HG02610 (cell line): ENCODE data around the gene TUBG2.
A peak's percentile ranks its signal among the peaks of the same experiment; 100 is the strongest.

Source experiments
- ATAC-seq: cut with Tn5 transposase; IDR thresholded peaks from one replicate; pipeline ENCODE4 v1.9.1; 2021; ENCODE audit warnings: mild to moderate bottlenecking, moderate library complexity; ENCODE audit not compliant: unreplicated experiment

Gene TUBG2

DNA sequence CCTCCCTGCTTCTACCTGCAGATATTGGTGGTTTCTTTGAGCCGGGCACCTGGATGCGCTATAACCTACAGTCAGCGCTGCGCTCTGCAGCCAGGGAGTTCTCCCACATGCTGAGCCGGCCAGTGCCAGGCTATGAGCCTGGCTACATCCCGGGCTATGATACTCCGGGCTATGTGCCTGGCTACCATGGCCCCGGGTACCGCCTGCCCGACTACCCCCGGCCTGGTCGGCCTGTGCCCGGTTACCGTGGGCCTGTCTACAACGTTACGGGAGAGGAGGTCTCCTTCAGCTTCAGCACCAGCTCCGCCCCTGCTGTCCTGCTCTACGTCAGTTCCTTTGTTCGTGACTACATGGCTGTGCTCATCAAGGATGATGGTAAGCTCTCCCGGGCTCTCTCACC is 36.4 kb downstream of the TUBG2 start:
- ATAC-seq = no peak

DNA sequence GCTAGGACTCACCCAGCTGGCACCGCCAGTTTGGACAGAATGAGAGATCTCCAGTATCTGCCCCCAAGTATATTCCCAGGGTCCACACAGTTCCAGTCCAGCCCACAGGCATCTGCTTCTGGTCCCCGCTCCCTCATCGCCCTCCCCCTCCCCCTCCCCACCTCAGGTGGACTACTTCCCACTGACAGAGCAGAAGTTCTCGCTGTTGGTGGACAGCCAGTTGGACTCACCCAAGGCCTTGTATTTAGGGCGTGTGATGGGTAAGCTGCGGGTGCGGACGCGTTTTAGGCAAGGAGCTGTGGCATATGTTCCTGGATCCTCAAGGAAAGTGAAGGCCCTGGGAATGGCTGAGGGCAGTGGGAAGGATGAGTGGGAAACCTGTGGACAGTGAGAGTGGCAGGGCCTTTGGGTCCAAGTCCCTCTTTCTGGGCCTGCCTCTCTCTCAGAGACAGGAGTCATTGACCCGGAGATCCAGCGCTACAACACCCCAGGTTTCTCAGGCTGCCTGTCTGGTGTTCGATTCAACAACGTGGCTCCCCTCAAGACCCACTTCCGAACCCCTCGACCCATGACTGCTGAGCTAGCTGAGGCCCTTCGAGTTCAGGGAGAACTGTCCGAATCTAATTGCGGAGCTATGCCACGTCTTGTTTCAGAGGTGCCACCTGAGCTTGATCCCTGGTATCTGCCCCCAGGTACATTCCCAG is 38.2 kb downstream of the TUBG2 start:
- no peak for ATAC-seq

DNA sequence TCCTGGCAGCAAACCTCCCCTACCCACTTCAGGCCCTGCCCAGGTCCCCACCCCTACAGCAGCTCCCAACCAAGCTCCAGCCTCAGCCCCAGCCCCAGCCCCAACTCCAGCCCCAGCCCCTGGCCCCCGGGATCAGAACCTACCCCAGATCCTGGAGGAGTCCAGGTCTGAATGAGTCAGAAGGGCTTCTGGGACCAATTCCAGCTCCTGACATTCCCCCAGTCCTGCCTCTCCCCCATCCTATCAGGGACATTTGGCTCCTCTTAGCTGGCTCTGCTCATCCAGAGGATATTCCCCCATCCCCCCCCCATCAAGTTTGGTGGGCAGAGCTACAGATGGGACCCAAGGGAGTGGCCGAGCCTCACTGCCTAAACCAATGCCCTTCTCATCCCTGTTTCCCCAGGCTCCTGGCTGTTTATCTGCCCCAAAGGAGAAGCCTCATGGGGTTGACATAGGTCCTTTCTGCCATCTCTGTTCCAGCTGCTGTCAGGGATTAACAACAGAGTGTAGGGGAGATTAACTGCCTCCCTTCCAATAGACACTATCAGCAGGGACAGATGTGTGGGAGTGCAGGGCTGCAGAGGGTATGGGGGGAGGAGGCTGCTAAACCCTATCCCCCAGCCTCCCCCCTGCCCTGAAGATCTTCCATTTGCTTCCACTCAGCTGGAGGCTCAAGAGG is 39.8 kb downstream of the TUBG2 start:
- ATAC-seq = no peak

DNA sequence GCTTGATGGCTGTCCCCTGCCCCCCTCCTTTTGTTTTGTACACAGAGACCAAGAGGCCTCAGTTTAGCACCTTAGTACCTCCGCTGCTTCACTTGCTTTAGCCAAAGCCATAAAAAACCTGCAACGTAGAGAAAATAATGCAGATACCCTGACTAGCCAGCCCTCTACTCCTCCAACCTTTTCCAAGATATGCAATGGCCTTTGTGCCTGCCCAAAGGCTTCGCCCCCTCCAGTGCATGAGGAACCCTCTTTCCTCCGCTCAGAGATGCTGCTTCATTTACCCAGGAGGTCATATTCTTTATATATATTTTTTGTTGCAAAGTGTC is 40.3 kb downstream of the TUBG2 start:
- no peak for ATAC-seq

DNA sequence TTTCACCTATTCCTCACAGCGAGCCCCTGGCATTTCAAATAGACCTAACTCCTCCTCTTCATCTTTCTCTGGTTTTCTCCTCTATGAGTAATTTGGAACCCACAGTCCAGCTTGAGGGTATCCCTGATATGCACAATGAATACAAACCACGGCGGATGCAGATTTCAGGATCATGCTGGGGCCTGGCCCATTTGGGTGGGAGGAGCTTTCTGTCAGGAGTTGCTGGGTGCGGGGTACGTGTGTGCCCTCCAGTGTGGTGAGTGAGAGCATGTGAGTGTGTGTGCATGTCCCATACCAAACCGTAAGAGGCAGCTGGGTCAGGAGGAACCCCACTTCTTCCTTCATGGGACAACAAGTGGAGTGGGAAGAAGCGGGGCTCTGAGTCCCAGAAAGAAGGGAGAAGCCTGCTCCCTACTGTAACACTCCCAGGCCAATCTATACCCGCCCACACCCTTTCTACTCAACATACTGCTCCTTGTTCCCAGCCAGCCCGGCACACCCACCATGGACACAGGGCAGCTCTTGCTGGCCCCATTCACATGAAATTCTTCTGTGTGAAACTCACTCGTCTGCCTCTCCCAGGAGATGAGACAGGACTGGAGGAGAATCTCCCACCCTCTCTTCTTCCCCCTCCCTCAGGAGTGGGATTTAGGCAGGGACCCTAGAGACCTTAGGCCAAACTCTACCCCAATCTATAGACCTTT is 41.7 kb downstream of the TUBG2 start:
- no peak for ATAC-seq

DNA sequence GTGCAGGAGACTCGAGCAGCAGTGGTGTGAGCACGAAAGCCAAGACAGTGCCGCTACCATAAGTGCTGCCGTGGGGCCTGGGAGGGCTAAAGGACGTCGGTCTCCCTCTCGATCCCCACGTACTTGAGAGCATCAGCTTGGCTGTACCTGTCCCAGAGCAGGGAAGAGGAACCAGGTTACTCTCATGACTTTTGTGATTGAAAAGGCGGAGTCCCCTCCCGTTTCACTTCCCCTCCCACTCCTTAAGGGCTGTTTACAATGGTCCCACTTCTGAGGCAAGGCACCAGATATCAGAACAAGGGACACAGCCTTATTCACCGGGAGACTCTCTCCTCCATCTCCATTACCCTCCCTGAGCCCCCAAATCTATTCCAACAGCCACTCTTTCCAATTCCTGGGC is 43.4 kb downstream of the TUBG2 start:
- no peak for ATAC-seq

DNA sequence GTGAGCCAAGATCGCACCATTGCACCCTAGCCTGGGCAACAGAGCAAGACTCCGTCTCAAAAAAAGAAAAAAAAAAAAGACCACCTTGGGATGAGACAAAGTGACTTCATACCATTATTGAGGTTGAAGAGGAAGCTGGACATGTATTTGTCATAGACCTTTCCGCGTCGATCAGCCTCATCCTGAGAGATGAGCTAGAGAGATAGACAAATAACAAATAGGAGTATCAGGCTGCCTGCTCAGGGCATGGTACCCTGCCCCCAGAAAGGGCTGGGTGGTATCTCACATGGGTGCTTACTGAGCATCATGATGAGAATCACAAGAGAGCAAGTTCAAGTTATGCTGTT is 45.4 kb downstream of the TUBG2 start:
- ATAC-seq = peak; percentile 23

DNA sequence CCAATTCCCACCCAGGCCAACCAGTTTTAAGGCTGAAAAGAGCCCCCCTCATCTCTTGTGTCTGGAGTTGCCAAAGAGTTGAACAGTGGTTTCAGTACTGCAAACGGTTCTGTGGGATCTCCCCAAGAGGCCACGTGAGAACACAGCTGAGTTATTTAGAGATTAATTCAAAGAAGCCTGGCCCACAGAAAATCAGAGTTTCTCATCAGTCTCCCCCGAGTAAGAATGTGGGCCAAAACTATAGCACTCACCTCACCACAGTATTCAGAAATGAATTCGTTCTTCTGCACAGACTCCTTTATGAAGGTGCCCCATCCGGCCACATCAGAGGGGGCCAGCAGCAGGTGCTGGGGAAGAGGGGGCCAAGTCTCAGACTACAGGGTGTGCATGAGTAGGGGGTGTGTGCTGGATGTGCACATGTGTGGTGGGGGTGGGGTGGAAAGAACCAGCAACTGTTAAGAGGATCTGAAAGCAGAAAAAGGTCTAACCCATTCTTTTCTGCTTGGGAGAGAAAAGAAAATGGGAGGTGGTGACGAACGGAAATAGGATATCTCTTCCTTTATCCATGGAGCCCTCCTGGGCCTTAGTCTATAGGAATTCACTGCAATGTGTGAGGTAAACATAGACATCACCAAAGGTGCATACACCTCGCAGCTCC is 45.9 kb downstream of the TUBG2 start:
- peak; percentile 90 for ATAC-seq

DNA sequence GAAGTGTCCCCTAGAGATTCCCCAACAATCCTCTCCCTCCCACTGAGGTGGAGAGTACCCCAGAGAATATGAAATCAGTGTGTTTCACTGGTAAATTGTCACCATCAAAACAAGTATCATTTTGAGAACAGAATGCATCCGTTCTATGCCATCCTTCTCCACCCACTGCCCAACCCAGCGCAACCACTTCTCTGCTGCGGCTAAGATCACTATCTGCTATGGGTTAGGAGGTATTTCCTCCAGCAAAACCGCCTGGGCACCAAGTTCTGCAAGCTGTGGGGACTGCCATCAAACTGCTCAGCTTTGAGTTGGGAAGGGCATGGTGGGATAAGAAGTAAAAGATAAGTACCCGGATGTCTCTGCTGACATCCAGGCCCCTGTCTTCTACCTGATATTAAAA is 47.6 kb downstream of the TUBG2 start:
- ATAC-seq = no peak

DNA sequence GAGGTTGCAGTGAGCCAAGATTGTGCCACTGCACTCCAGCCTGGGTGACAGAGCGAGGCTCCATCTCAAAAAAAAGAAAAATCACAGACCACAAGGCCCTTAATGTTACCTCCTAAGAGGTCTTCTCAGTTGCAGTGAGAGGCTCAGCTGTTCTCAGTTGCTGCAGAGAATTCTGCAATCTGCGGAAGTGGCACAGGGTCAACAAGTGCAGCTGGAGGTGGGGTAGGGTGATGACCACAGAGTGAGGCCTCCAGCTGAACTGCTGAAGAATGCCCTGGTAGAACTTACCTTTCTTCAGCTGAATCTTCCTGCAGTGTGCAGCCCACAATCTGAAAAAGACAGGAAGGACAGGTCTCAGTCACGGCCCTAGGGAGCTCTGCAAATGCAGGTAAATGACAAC is 49.5 kb downstream of the TUBG2 start:
- ATAC-seq = no peak

DNA sequence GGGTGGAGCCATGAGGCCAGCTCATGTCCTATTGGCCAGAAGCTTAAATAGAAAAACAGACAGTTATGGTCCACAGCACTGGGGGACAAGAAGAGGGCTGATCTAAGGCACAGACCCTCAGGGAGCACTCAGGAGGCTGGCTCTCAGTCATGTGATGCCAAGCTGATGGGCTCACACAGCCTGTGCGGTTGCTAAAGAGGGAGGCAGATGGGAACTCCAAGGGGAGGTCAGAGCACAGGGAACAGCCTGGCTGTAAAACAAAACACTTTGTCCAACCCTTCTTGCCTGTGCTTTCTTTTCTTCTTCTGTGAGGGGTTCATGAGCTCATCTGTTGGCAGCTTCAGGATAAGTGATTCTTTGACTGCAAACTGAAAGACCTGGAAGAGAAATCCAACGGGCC is 50.5 kb downstream of the TUBG2 start:
- ATAC-seq = no peak
